CD4-positive, alpha-beta T cell treated with Interleukin-6 for 4 hours (primary cell): ENCODE results near the gene RFC3.
"Not testable (repeated sequence)": the region's sequence is repeated elsewhere in the genome, so short reads cannot be mapped to it uniquely, and the experiment has no call there.

ENCODE experiments used
- DNase-seq: peaks from one replicate; pipeline ENCODE4 v3.0.0-alpha.2; 2020; ENCODE audit warnings: mixed read lengths

The RFC3 gene

GRCh38 chr13:33817901-33818706 lies at the start of gene RFC3:
RFC3 (plus strand) TSS chr13:33818149; CDS start chr13:33818179, 30 bp downstream.
- peak; percentile 90 for DNase-seq

- DNase-seq, result no peak
Observed at GRCh38 chr13:33771296-33771695, 46.7 kb upstream of the RFC3 start.

GRCh38 chr13:33773790-33774462 lies 44.0 kb upstream of the RFC3 start:
- DNase-seq, result no peak

GRCh38 chr13:33775339-33776108 lies 42.4 kb upstream of the RFC3 start:
- no peak for DNase-seq

GRCh38 chr13:33776239-33776881 lies 41.6 kb upstream of the RFC3 start:
- no peak for DNase-seq

DNA sequence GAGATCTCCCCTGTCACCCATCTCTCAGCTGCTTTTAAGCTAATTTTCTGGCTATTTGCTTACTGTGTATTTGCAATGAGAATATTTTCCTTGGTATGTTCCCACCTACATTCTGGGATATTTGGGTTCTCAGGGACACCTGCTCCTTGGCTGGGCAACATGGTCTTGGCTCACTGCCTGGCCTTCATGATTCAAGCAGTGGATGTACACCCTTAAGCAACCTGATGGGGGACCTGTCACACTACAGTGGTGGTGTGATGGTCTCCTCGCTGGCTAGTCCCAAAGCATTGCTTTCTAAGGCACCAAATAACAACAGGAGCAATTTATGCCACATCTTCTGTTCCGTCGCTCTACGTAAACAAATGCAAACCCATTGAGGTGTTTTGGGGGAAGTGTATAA lies 35.3 kb upstream of the RFC3 start:
- DNase-seq, result no peak

DNA sequence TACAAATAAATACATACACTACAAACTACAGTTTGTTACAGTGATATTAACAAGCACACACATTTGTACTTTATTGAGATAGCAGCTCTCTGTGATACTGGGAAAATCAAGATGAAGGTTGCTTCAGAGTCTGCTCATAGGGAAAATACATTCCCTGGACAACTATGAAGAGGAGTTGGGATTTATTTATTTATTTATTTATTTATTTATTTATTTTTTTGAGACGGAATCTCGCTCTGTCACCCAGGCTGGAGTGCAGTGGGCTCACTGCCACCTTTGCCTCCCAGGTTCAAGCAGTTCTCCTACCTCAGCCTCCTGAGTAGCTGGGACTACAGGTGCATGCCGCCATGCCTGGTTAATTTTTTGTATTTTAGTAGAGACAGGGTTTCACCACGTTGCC lies 34.7 kb upstream of the RFC3 start:
- DNase-seq, result not testable (repeated sequence)

DNA sequence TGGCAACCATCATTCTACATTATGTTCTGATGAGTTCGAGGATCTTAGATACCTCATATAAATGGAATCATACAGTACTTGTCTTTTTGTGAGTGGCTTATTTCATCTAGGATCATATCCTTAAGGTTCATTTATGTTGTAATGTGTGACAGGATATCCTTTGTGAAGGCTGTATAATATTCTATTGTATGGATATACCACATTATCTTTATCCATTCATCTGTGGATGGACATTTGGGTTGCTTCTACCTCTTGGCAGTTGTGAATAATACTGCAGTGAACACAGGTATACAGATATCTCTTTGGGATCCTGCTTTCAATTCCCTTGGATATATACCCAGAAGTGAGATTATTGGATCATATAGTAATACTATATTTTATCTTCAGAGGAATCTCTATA lies 33.2 kb upstream of the RFC3 start:
- DNase-seq, result no peak

DNA sequence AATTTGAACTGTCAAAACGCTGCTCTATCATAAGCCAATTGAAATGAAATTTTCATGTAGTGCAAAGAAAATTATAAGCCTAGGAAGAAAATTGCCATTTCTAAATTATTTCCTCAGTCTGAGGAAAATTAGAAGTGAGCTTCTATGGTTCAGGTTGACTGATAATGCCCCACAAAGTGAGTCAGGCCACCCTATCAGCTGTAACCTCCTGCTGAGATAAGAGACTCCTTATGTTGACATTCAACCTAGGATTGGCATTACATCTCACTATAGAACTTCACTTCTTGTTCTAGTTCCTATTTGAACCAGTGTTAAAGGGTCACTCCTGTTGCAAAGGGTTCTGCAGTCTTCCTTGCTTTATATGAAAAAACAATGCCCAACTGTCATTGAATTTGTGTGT lies 32.6 kb upstream of the RFC3 start:
- no peak for DNase-seq

GRCh38 chr13:33787051-33787591 lies 30.8 kb upstream of the RFC3 start:
- DNase-seq, result peak; percentile 10

GRCh38 chr13:33789066-33789606 lies 28.8 kb upstream of the RFC3 start:
- DNase-seq, result no peak

DNA sequence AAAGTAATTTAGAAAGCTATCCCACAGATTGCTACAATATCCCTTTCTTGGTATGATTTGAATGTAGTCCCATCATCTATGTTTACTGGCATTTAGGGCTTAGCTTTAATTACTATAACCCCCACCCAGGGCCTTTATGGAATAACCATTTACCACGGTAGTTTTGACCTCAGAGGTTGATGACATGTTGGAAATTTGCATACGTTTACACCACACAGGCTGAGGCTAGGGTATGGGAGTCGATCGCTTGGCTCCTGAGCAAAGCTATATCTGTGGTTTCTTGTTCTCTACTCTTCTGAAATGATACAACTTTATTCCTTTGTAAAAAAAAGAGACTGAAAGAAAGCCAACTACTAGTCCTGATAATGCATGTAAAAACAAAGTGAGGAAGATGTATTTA lies 28.2 kb upstream of the RFC3 start:
- DNase-seq, result no peak

DNA sequence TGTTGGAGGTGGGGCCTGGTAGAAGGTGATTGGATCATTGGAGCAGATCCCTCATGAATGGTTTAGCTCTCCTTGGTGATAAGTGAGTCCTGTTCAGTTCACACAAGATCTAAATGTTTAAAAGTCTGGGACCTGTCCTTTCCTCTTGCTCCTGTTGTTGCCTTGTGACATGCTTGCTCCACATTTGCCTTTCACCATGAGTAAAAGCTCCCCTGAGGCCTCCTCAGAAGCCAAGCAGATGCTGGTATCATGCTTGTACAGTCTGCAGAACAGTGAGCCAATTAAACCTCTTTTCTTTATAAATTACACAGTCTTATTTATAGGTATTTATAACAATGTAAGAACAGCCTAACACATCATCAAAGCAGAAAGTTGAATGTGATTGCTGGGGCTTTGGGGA lies 24.2 kb upstream of the RFC3 start:
- DNase-seq, result no peak

DNA sequence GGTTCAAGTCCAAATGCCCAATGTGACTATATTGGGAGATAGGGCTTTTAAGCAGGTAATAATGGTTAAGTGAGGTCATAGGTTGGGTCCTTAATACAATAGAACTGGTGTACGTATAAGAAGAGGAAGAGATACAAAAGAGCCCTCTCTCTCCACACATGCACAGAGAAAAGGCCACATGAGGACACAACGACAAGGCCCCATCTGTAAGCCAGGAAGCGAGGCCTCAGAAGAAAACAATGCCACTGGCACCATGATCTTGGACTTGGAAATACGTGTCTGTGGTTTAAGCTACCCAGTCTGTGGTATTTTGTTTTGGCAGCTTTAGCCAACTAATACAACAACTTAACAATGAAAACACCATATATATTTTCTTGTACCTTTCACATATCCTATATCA lies 23.4 kb upstream of the RFC3 start:
- DNase-seq, result no peak

DNA sequence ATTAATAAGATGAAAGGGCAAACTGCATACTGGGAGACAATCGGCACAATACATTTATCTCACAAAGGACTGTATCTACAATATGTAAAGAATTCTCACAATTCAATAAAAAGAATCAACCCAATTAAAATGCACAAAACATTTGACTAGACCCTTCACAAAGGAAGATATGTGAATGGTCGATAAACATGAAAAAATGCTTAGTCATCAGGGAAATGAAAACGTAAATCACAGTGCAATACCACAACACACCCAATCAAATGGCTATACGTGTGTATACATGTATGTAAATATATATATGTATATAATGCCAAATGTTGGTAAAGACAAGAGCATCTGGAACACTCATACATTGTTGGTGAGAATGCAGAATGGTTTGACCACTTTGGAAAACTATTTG lies 21.9 kb upstream of the RFC3 start:
- no peak for DNase-seq

DNA sequence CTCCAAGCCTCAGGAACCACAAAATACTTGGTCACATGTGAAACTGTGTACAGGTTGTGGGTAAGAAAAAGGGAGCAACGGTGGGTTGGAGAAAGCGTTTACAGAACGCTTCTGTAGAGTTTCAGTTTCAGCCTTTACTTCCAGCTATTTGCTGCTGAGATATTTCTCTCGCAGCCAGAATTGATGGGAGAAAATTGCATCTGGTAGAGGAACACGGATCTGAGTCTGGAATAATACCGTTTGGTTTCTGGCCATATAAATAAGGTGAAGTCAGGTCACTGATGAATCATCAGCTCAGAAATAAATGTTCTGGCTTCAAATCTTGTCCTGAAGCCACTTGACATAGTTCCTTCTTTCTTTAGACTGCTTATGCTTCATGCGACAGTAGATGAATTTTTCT lies 20.3 kb upstream of the RFC3 start:
- DNase-seq, result no peak

GRCh38 chr13:33798023-33798422 lies 19.9 kb upstream of the RFC3 start:
- DNase-seq, result no peak

DNA sequence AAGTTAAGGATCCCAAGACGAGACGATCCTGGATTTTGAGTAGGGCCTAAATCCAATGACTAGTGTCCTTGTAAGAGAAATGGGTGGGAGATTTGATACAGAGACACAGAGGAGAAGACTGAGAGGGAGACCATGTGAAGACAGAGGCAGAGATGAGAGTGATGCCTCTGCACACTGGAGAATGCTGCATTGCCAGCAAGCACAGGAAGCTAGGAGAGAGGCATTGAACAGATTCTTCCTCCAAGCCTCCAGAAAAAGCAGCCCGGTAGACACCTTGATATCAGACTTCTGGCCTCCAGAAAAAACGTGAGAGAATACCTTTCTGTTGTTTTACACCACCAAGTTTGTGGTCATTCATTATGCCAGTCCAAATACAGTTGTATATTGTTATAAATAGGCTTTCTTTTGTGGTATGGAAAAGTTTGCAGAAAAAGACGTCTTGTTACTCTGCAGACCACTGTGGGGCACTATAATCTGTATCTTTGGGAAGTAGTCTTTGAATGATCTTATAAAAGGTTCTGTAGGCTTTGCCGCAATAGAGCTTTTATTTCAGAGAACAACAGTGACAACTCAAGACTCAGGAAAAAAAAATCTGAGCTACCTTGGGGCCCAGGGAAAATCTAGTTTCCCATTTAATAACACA lies 17.9 kb upstream of the RFC3 start:
- no peak for DNase-seq

- no peak for DNase-seq
Observed at GRCh38 chr13:33800646-33801186, 17.2 kb upstream of the RFC3 start.

GRCh38 chr13:33806470-33807248 lies 11.3 kb upstream of the RFC3 start:
- DNase-seq, result no peak

GRCh38 chr13:33812829-33813228 lies 5.1 kb upstream of the RFC3 start:
- DNase-seq, result not testable (repeated sequence)
